Type B pancreatic cell (in vitro differentiated cells): ENCODE data around the gene UBE2N. TPM values are rescaled to one million over a fixed set of nuclear protein-coding genes. Genes with fewer than 3 reads are reported as not detected.
"Not testable (repeated sequence)": the region's sequence is repeated elsewhere in the genome, so short reads cannot be mapped to it uniquely, and the experiment has no call there.

Source experiments
- DNase-seq: peaks from one replicate; pipeline ENCODE4 v3.0.0; 2021; ENCODE audit warnings: mixed read lengths; ENCODE audit not compliant: unreplicated experiment; ENCODE audit errors: extremely low spot score
- H3K27ac Mint-ChIP-seq: 2 replicates; pipeline ENCODE4 v1.8.0; 2021; ENCODE audit warnings: mild to moderate bottlenecking, mixed read lengths
- H3K27me3 Mint-ChIP-seq: 2 replicates; pipeline ENCODE4 v1.8.0; 2021; ENCODE audit warnings: mixed read lengths
- H3K36me3 Mint-ChIP-seq: 2 replicates; pipeline ENCODE4 v1.8.0; 2021; ENCODE audit warnings: mixed read lengths
- H3K4me1 Mint-ChIP-seq: one replicate; pipeline ENCODE4 v1.8.0; 2021; ENCODE audit warnings: mixed read lengths; ENCODE audit not compliant: unreplicated experiment
- H3K4me3 Mint-ChIP-seq: 2 replicates; pipeline ENCODE4 v1.8.0; 2021; ENCODE audit warnings: mild to moderate bottlenecking, mixed read lengths
- H3K9me3 Mint-ChIP-seq: 2 replicates; pipeline ENCODE4 v1.8.0; 2021; ENCODE audit warnings: mixed read lengths
- CTCF ChIP-seq: fragments of 200-600 bp; sonication (generic); conservative IDR thresholded peaks from 2 replicates; pipeline ENCODE4 v1.5.0; 2021; ENCODE audit warnings: antibody characterized with exemption, mild to moderate bottlenecking
- total RNA-seq: library from RNA; stranded (reverse); gene quantifications from 2 replicates; pipeline ENCODE4 v1.2.1, GENCODE V29; 2021; ENCODE audit warnings: low replicate concordance

Gene UBE2N
- total RNA-seq, 1 donor from 2014 or later = 102 TPM

DNA sequence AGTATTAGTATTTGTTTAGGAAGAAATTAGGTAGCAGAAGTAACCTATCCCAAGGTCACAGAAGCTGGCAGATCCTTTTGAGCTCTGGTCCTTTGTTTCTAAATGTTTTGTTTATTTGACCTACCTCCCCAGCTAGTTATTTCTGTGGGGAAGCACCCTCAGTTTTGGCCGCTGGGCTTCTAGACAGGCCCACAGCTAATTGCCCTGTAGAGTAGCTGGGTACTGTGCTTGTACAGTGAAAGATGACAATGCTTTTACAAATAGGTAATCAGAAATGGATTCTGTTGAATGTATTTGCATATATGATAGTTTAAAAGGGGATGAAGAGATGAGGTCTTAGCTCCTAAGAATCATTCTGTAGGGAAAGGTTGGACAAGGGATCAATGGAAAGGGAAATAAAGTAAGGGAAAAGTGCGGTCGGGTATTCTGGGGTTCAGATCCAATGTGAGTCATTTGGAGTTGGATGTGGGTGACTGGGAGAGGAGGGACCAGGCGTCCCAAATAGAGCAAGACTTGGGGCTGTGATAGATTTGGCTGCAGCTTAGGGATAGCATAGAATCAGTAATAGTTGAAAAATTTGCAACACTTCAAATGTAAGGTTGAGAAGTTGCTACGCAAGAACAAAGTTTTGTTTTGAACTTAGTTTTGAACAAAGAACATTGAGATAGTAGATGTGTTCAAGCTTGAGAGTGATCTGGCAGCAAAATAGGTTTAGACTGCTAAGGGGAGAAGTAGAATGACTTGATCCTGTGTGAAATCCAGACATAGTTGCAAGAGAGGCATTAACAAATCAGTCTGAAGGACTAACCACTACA, 60.4 kb downstream of the UBE2N start:
- DNase-seq = no peak

DNA sequence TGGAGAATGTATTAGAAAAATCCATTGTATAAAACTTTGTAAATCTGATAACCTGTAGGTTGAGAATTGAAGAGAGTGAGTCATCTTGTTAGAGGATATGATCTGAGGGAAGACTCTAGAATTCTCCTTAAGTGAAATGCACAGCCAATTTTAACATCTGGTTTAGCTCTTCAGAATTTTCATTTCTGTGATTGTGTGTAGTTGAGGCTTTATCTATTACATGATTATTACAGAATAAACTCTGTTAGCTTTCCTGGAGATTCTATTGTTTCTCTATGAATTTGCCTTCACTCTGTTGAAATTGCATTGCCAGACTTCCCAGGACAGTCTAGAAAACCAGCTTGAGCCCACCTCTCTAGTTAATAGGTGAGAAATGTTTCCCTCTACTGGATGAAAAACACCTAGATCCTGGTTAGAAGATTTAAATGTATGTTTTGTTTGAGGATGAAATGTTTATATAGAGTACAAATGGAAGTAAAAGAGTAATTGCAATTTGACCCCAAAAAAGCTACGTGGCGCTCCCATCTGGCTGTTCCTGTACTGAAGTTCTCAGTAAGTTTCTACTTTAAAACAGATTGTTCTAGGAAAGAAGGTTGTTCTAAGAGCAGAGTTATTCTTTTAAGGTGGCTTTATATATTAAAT, 61.1 kb downstream of the UBE2N start:
- TF ChIP-seq CTCF = peak; percentile 51
- Mint-ChIP-seq H3K4me3 (peak overlapping the region; percentile 99), H3K4me1 (peaks cover 44% of the 10 kb centered on the region), H3K27ac (peak overlapping the region; percentile 95), H3K36me3 (peaks cover 21% of the 10 kb centered on the region), H3K9me3 (peaks cover 5% of the 10 kb centered on the region), H3K27me3 (no peaks in the 10 kb centered on the region)
- DNase-seq = no peak

More for the DNA sequence above, 60.4 kb downstream of the UBE2N start:
- Mint-ChIP-seq H3K4me3 (peak overlapping the region; percentile 99), H3K4me1 (peaks cover 40% of the 10 kb centered on the region), H3K27me3 (no peaks in the 10 kb centered on the region), H3K27ac (peak overlapping the region; percentile 68), H3K36me3 (peaks cover 22% of the 10 kb centered on the region), H3K9me3 (peaks cover 5% of the 10 kb centered on the region)
- TF ChIP-seq CTCF = no peak

DNA sequence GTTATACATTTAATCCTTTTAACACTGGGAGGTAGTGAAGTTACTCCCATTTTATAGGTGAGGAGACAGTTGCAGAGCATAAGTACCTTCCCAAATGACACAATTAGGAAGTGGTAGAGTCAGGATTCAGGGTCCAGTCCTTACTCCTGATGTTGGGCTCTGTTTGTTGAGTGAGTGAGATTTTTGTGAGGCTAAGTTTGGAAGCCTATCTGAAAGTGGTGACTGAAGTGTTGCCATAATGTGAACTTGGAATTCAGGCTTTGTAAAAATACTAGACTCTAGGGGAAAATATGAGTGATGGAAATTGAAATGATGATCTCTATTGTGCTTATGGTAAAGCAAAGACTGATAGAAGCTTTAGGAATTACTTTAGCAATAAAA, 61.8 kb downstream of the UBE2N start:
- H3K4me3 Mint-ChIP-seq = peak overlapping the region; percentile 99
- no peaks in the 10 kb centered on the region for H3K9me3 Mint-ChIP-seq
- H3K36me3 Mint-ChIP-seq = peaks cover 15% of the 10 kb centered on the region
- H3K27ac Mint-ChIP-seq = peak overlapping the region; percentile 95
- no peak for DNase-seq
- peaks cover 38% of the 10 kb centered on the region for H3K4me1 Mint-ChIP-seq
- no peaks in the 10 kb centered on the region for H3K27me3 Mint-ChIP-seq
- TF ChIP-seq CTCF = no peak

GRCh38 chr12:93379326-93379980, 62.3 kb downstream of the UBE2N start:
- Mint-ChIP-seq H3K4me3 (peak overlapping the region; percentile 99), H3K9me3 (no peaks in the 10 kb centered on the region), H3K36me3 (peaks cover 13% of the 10 kb centered on the region), H3K27me3 (no peaks in the 10 kb centered on the region), H3K27ac (peak overlapping the region; percentile 95), H3K4me1 (peaks cover 36% of the 10 kb centered on the region)
- no peak for DNase-seq
- TF ChIP-seq CTCF = no peak

DNA sequence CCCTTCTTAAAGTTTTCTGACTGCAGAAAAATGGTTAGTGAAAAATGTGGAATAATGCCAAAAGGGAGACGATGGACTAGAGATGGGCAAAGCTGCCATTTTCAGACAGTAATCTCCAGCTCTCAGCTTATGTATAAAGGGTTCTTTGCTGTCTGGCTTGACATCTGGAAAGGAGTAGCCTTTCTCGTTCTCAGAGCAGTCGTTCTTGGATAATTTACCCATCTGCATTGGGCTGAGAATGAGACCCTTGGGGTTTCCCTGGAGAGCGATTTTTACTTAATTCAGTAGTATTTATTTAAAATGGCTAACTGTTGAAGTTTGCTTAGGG, 62.8 kb downstream of the UBE2N start:
- no peak for DNase-seq
- no peaks in the 10 kb centered on the region for H3K9me3 Mint-ChIP-seq
- H3K36me3 Mint-ChIP-seq = peaks cover 13% of the 10 kb centered on the region
- no peaks in the 10 kb centered on the region for H3K27me3 Mint-ChIP-seq
- no peak for TF ChIP-seq CTCF
- H3K4me3 Mint-ChIP-seq = peak overlapping the region; percentile 99
- H3K27ac Mint-ChIP-seq = peak overlapping the region; percentile 95
- H3K4me1 Mint-ChIP-seq = peaks cover 41% of the 10 kb centered on the region

GRCh38 chr12:93378196-93378997, 63.4 kb downstream of the UBE2N start:
- peaks cover 13% of the 10 kb centered on the region for H3K36me3 Mint-ChIP-seq
- DNase-seq, H3K27me3 Mint-ChIP-seq, H3K9me3 Mint-ChIP-seq: not testable (repeated sequence)
- H3K4me1 Mint-ChIP-seq = peaks cover 45% of the 10 kb centered on the region
- peak overlapping the region; percentile 99 for H3K4me3 Mint-ChIP-seq
- H3K27ac Mint-ChIP-seq = peak overlapping the region; percentile 95
